Suprapubic skin (tissue), 4 donors: ENCODE results near the gene PACC1. TPM values are rescaled to one million over a fixed set of nuclear protein-coding genes. Genes with fewer than 3 reads are reported as not detected.
"Not testable (repeated sequence)": the region's sequence is repeated elsewhere in the genome, so short reads cannot be mapped to it uniquely, and the experiment has no call there.

Experiments
- DNase-seq, 2 donors: peaks; one replicate each; pipeline ENCODE4 v3.0.0-alpha.2; 2019; ENCODE audit warnings: low spot score in 2 of 2
- H3K27ac ChIP-seq: fragments of 200-600 bp; sonication (generic); one replicate; pipeline ENCODE4 v1.5.1; 2019
- H3K27me3 ChIP-seq: fragments of 200-600 bp; sonication (generic); one replicate; pipeline ENCODE4 v1.5.1; 2019
- H3K36me3 ChIP-seq: fragments of 200-600 bp; sonication (generic); one replicate; pipeline ENCODE4 v1.5.1; 2019
- H3K4me1 ChIP-seq: fragments of 200-600 bp; sonication (generic); one replicate; pipeline ENCODE4 v1.5.1; 2019
- H3K4me3 ChIP-seq: fragments of 200-600 bp; sonication (generic); one replicate; pipeline ENCODE4 v1.5.1; 2019; ENCODE audit warnings: mild to moderate bottlenecking
- H3K9me3 ChIP-seq: fragments of 200-600 bp; sonication (generic); one replicate; pipeline ENCODE4 v1.5.1; 2019
- EP300 ChIP-seq: sonication (generic); formaldehyde crosslinking; IDR thresholded peaks from one replicate; pipeline ENCODE4 v1.6.1; 2017; ENCODE audit warnings: antibody characterized with exemption
- POLR2A ChIP-seq, 2 donors: fragments of 450-650 bp; IDR thresholded peaks; one replicate each; pipeline ENCODE4 v1.6.1; 2017; ENCODE audit warnings: antibody characterized with exemption in 2 of 2, mild to moderate bottlenecking in 2 of 2, moderate library complexity in 2 of 2
- POLR2AphosphoS5 ChIP-seq, 3 donors: sonication (generic); formaldehyde crosslinking; IDR thresholded peaks; one replicate each; pipeline ENCODE4 v1.6.1; 2017; ENCODE audit warnings: antibody characterized with exemption in 3 of 3
- WGBS: methylation state at CpG from one replicate; pipeline ENCODE4 v1.1.5; 2018; 5-methylcytosine and 5-hydroxymethylcytosine counted together
- total RNA-seq, 4 donors: library from RNA; depleted of rRNA; stranded (reverse); fragments of >200 nt; gene quantifications; one replicate each; pipeline ENCODE4 v1.1.0, GENCODE V29; 2016
- TF ChIP-seq, protein P1 (sequence below), 2 donors: fragments of 200-600 bp in 1 of 2; fragments of 450-650 bp in 1 of 2; sonication (generic) in 1 of 2; IDR thresholded peaks; one replicate each; pipeline ENCODE4 v1.5.1; 2016 to 2019; ENCODE audit warnings: antibody characterized with exemption in 2 of 2, mild to moderate bottlenecking in 1 of 2, moderate library complexity in 1 of 2

PACC1 gene
- total RNA-seq, 4 donors from 2014 or later = 3.3 to 11.9 (median 4.7) TPM

DNA sequence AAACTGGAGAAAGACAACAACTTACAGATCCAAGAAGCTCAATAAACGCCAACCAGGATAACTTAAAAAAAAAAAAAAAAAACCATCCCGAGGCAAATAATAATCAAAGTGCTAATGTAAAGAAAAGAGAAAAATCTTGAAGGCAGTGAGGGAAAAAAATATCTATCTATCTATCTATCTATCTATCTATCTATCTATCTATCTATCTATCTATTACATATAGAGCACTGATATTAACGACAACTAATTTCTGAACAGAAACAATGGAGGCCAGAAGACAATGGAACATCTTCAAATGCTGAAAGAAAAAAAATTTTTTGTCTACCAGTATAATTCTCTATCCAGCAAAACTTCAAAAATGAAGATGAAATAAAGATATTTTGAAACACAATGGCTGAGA lies 18.0 kb downstream of the PACC1 start:
- Histone ChIP-seq H3K36me3 (no peaks in the 10 kb centered on the region), H3K4me1 (no peaks in the 10 kb centered on the region), H3K27ac (no peak overlapping the region), H3K27me3 (no peaks in the 10 kb centered on the region), H3K9me3 (peaks cover 6% of the 10 kb centered on the region), H3K4me3 (no peak overlapping the region)
- no peak for TF ChIP-seq POLR2AphosphoS5 (IDR thresholded peaks at IDR 0.05)
- TF ChIP-seq, protein P1, sequence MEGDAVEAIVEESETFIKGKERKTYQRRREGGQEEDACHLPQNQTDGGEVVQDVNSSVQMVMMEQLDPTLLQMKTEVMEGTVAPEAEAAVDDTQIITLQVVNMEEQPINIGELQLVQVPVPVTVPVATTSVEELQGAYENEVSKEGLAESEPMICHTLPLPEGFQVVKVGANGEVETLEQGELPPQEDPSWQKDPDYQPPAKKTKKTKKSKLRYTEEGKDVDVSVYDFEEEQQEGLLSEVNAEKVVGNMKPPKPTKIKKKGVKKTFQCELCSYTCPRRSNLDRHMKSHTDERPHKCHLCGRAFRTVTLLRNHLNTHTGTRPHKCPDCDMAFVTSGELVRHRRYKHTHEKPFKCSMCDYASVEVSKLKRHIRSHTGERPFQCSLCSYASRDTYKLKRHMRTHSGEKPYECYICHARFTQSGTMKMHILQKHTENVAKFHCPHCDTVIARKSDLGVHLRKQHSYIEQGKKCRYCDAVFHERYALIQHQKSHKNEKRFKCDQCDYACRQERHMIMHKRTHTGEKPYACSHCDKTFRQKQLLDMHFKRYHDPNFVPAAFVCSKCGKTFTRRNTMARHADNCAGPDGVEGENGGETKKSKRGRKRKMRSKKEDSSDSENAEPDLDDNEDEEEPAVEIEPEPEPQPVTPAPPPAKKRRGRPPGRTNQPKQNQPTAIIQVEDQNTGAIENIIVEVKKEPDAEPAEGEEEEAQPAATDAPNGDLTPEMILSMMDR (IDR thresholded peaks at IDR 0.05) = no peak
- TF ChIP-seq POLR2A (IDR thresholded peaks at IDR 0.05) = no peak
- TF ChIP-seq EP300 = no peak
- no peak for DNase-seq
- WGBS = 94% methylated on average over 3 of the region's 3 CpGs

DNA sequence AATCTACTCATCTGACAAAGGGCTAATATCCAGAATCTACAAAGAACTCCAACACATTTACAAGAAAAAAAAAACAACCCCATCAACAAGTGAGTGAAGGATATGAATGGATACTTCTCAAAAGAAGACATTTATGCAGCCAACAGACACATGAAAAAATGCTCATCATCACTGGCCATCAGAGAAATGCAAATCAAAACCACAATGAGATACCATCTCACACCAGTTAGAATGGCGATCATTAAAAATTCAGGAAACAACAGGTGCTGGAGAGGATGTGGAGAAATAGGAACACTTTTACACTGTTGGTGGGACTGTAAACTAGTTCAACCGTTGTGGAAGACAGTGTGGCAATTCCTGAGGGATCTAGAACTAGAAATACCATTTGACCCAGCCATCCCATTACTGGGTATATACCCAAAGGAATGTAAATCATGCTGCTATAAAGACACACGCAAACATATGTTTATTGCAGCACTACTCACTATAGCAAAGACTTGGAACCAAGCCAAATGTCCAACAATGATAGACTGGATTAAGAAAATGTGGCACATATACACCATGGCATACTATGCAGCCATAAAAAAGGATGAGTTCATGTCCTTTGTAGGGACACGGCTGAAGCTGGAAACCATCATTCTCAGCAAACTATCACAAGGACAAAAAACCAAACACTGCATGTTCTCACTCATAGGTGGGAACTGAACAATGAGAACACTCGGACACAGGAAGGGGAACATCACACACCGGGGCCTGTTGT lies 18.8 kb downstream of the PACC1 start:
- not testable (repeated sequence) for H3K4me1 ChIP-seq, H3K27me3 ChIP-seq, H3K4me3 ChIP-seq, H3K27ac ChIP-seq, DNase-seq, H3K9me3 ChIP-seq, H3K36me3 ChIP-seq
- WGBS = 96% methylated on average over 6 of the region's 6 CpGs

DNA sequence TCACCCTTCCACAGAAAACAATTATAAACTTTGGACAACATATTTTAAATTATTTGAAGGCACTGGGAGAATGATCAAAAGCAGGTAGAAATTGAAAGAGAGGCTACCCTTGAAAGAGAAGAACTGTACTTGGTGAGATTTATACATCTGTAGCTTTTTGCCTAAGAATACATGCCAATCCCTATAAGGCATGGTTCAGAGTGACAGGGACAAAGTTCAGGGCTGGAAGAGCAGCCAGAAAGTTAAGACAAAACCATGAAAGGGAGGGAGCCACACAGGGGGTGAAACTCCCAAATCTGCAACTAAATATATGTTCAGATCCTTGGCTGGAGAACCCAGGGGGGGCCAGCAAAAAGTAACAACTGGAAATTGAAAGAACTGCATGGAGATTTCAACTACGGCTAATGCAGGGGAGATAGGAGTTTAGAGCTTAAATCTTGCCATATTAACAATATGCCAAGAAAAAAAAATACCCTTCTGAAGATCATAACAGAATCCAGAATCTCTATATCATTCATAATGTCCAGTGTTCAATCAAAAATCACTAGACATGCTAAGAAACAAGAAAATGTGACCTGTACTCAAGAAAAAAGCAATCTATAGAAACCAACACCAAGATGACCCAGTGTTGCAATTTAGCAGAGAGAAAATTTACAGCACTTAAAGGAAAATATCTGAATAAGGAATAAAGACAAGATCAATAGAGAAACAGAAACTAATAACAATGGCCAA lies 25.5 kb downstream of the PACC1 start:
- H3K27ac ChIP-seq = no peak overlapping the region
- TF ChIP-seq EP300 = no peak
- TF ChIP-seq, protein P1 (IDR thresholded peaks at IDR 0.05) = no peak
- TF ChIP-seq POLR2AphosphoS5 (IDR thresholded peaks at IDR 0.05) = no peak
- TF ChIP-seq POLR2A (IDR thresholded peaks at IDR 0.05) = no peak
- 95% methylated on average over 1 of the region's 1 CpG for WGBS
- H3K4me1 ChIP-seq = no peaks in the 10 kb centered on the region
- DNase-seq = no peak
- no peaks in the 10 kb centered on the region for H3K9me3 ChIP-seq
- no peaks in the 10 kb centered on the region for H3K27me3 ChIP-seq
- no peak overlapping the region for H3K4me3 ChIP-seq
- peaks cover 23% of the 10 kb centered on the region for H3K36me3 ChIP-seq

DNA sequence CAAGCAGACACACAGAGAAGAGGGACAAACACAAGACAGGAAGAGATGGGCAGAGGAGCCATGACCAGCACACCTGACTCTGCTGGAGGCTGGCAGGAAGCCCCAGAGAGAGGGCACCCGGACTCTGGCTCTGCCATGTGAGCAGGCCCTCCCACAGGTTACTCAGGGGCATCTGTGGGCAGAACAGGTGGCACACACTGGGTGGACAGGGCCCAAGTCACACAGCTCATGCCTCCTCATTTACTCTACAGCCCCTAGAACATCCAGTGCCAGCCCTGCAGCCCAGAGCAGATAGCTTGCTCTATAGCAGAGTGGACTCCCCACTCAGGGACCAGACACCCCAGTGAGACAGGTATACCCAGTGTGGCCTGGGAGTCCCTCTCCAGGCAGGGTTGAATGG lies 28.7 kb downstream of the PACC1 start:
- H3K27me3 ChIP-seq = no peaks in the 10 kb centered on the region
- DNase-seq = no peak
- TF ChIP-seq, protein P1 (IDR thresholded peaks at IDR 0.05) = no peak
- TF ChIP-seq POLR2AphosphoS5 (IDR thresholded peaks at IDR 0.05) (no peak), POLR2A (IDR thresholded peaks at IDR 0.05) (no peak), EP300 (no peak)
- 75% methylated on average over 1 of the region's 1 CpG for WGBS
- peaks cover 35% of the 10 kb centered on the region for H3K36me3 ChIP-seq
- no peaks in the 10 kb centered on the region for H3K9me3 ChIP-seq
- no peaks in the 10 kb centered on the region for H3K4me1 ChIP-seq
- no peak overlapping the region for H3K4me3 ChIP-seq
- H3K27ac ChIP-seq = no peak overlapping the region

DNA sequence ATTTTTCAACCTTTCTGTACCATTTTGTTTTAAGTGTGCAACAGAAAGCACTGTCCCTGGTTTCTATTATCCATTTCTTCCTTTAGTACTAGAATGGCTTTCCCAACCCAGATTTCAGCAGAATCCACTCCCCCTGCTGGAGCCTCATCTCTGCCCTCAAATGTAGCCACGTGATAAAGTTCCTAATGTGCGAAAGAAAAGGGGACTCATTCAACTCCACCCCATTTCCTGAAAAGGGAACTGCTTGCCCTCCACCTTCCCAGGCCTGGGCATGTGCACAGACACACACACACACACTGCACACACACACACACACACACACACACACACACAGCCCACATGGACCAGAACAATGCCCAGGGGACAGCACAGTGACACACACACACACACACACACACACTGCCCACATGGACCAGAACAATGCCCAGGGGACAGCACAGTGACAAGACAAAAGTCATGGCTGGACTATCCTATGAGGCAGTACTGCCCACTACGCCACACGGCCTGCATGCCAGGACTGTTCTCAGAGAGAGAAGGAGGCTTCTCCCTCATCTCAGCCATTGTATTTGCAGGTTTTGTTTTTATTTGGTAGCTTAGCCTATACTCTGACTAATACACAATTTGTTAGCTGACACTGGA lies 33.2 kb downstream of the PACC1 start:
- TF ChIP-seq EP300 (no peak), POLR2A (IDR thresholded peaks at IDR 0.05) (no peak), POLR2AphosphoS5 (IDR thresholded peaks at IDR 0.05) (no peak)
- TF ChIP-seq, protein P1 (IDR thresholded peaks at IDR 0.05) = no peak

More for the DNA sequence above, 33.2 kb downstream of the PACC1 start:
- Histone ChIP-seq H3K27me3 (no peaks in the 10 kb centered on the region), H3K4me3 (no peak overlapping the region), H3K4me1 (no peaks in the 10 kb centered on the region), H3K36me3 (peaks cover 57% of the 10 kb centered on the region), H3K9me3 (no peaks in the 10 kb centered on the region), H3K27ac (no peak overlapping the region)
- WGBS = 76% methylated on average over 4 of the region's 4 CpGs
- DNase-seq = no peak
